Mesendoderm (in vitro differentiated cells): ENCODE measurements around the gene SH3RF1.

ENCODE experiments used
- DNase-seq: peaks from one replicate; pipeline ENCODE4 v3.0.0; 2013
- H2AK5ac ChIP-seq: 2 replicates; pipeline ENCODE4 v1.6.1; 2013; ENCODE audit warnings: low read length, inconsistent platforms
- H2BK120ac ChIP-seq: 2 replicates; pipeline ENCODE4 v1.6.1; 2013; ENCODE audit warnings: low read depth, mild to moderate bottlenecking, low read length, moderate library complexity, mixed read lengths
- H2BK15ac ChIP-seq: replicated peaks from 2 replicates; pipeline ENCODE4 v1.6.1; 2013; ENCODE audit warnings: low read depth, mild to moderate bottlenecking, moderate library complexity
- H2BK5ac ChIP-seq: 2 replicates; pipeline ENCODE4 v1.6.1; 2013; ENCODE audit warnings: low read length, inconsistent platforms
- H3K18ac ChIP-seq: 2 replicates; pipeline ENCODE4 v1.6.1; 2013; ENCODE audit warnings: mild to moderate bottlenecking, low read length, mixed read lengths
- H3K23ac ChIP-seq: one replicate; pipeline ENCODE4 v1.6.1; 2013; ENCODE audit warnings: low read length
- H3K27ac ChIP-seq: 2 replicates; pipeline ENCODE4 v1.5.1; 2013; ENCODE audit warnings: low read depth, mild to moderate bottlenecking, inconsistent platforms, low read length, moderate library complexity
- H3K27me3 ChIP-seq: 2 replicates; pipeline ENCODE4 v1.6.1; 2013; ENCODE audit warnings: low read length, control low read depth, mild to moderate bottlenecking, inconsistent platforms; ENCODE audit not compliant: insufficient read depth, poor library complexity
- H3K36me3 ChIP-seq: 2 replicates; pipeline ENCODE4 v1.6.1; 2013; ENCODE audit warnings: low read length, inconsistent platforms; ENCODE audit not compliant: control insufficient read depth, insufficient read depth
- H3K4ac ChIP-seq: one replicate; pipeline ENCODE4 v1.6.1; 2013; ENCODE audit warnings: low read depth, mild to moderate bottlenecking, low read length, moderate library complexity
- H3K4me1 ChIP-seq: 2 replicates; pipeline ENCODE4 v1.6.1; 2013; ENCODE audit warnings: low read depth, low read length, inconsistent platforms; ENCODE audit not compliant: control insufficient read depth
- H3K4me2 ChIP-seq: 2 replicates; pipeline ENCODE4 v1.6.1; 2013; ENCODE audit warnings: low read length
- H3K4me3 ChIP-seq: 2 replicates; pipeline ENCODE4 v1.5.1; 2013; ENCODE audit warnings: mild to moderate bottlenecking, low read length
- H3K56ac ChIP-seq: one replicate; pipeline ENCODE4 v1.6.1; 2013; ENCODE audit warnings: low read length
- H3K79me1 ChIP-seq: 2 replicates; pipeline ENCODE4 v1.6.1; 2013; ENCODE audit warnings: low read length, inconsistent platforms
- H3K79me2 ChIP-seq: 2 replicates; pipeline ENCODE4 v1.6.1; 2013; ENCODE audit warnings: mild to moderate bottlenecking, low read length; ENCODE audit not compliant: control insufficient read depth, insufficient read depth
- H3K9ac ChIP-seq: 2 replicates; pipeline ENCODE4 v1.6.1; 2013; ENCODE audit warnings: low read length, inconsistent platforms
- H4K5ac ChIP-seq: one replicate; pipeline ENCODE4 v1.6.1; 2013; ENCODE audit warnings: low read length
- H4K8ac ChIP-seq: one replicate; pipeline ENCODE4 v1.6.1; 2013; ENCODE audit warnings: low read depth, mild to moderate bottlenecking, control low read depth, low read length, moderate library complexity
- WGBS: extraction: QIAGEN DNeasy Blood & Tissue Kit; methylation state at CpG from one replicate; pipeline ENCODE4 v1.1.7; 2013; ENCODE audit warnings: low lambda C conversion rate, missing lambda C conversion rate; ENCODE audit not compliant: insufficient coverage; ENCODE audit errors: extremely low coverage; 5-methylcytosine and 5-hydroxymethylcytosine counted together

Gene SH3RF1

GRCh38 chr4:169202145-169202699 is 68.5 kb downstream of the SH3RF1 start:
- Histone ChIP-seq H3K4me2 (no peak overlapping the region), H3K23ac (no peak overlapping the region), H3K27ac (no peak overlapping the region), H2BK15ac (no peak overlapping the region), H3K4me1 (no peaks in the 10 kb centered on the region), H2BK120ac (no peak overlapping the region), H3K9ac (no peak overlapping the region), H2BK5ac (no peak overlapping the region), H3K79me2 (no peaks in the 10 kb centered on the region), H4K5ac (no peak overlapping the region), H3K4me3 (no peak overlapping the region), H3K4ac (no peak overlapping the region), H3K79me1 (peaks cover 6% of the 10 kb centered on the region), H3K18ac (no peak overlapping the region), H3K56ac (no peak overlapping the region), H4K8ac (no peak overlapping the region), H3K27me3 (no peaks in the 10 kb centered on the region), H2AK5ac (no peak overlapping the region), H3K36me3 (no peaks in the 10 kb centered on the region)
- DNase-seq, result no peak
- no CpG with 5 or more reads among the region's 3 CpGs for WGBS

DNA sequence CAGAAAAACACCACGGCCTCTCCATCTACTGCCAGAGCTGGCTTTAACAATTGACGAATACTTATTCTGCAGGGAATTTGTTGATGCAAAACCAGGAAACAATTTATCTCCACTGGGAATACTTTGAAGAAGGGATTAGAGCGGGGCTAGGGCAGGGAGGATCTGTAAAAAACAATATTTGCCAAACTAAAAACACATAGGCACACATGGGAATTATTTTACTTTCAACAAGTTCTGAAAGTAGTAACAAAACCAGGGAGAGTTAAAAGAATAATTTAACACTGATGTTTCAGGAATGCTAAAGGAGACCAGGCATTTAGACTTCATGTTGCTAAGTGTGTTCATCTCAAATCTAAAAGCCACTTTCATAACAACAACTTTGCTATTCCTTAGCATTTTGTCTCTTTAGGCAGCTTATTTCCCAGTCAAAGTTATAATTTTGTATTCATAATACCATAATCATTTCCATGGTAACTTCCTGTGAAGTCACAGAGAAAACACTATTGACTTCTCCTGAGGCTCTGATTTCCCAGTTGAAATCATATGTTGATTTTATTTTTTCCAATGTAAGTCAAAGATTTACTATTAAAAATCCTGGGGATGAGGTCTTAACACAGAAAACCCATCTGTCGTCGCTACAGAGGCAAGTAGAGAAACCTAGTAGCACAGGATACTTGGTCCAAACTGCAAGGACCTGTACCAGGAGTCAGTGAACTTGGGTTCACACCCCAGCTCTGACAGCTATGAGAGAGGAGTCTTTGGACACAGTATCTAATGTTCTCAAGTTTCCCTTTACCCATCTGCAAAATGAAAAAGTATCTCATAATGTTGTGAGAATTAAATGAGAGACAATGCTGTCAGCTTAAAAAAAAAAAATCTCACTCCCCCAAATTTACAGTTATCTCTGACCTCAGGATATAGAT is 69.3 kb downstream of the SH3RF1 start:
- Histone ChIP-seq H3K23ac (no peak overlapping the region), H3K9ac (no peak overlapping the region), H3K4me3 (no peak overlapping the region), H4K8ac (peak overlapping the region; percentile 28), H3K56ac (no peak overlapping the region), H3K4me2 (no peak overlapping the region), H2AK5ac (no peak overlapping the region), H2BK120ac (no peak overlapping the region), H3K4ac (no peak overlapping the region), H3K4me1 (no peaks in the 10 kb centered on the region), H3K27me3 (no peaks in the 10 kb centered on the region), H3K79me1 (peaks cover 2% of the 10 kb centered on the region), H2BK5ac (no peak overlapping the region), H4K5ac (no peak overlapping the region), H3K79me2 (no peaks in the 10 kb centered on the region), H3K36me3 (no peaks in the 10 kb centered on the region), H2BK15ac (no peak overlapping the region), H3K27ac (no peak overlapping the region), H3K18ac (peak overlapping the region; percentile 60)
- WGBS, result no CpG with 5 or more reads among the region's 5 CpGs
- no peak for DNase-seq

GRCh38 chr4:169200361-169201030 is 70.3 kb downstream of the SH3RF1 start:
- H3K23ac ChIP-seq, result no peak overlapping the region
- no peak overlapping the region for H4K5ac ChIP-seq
- H2AK5ac ChIP-seq, result no peak overlapping the region
- no CpG with 5 or more reads among the region's 4 CpGs for WGBS
- no peak overlapping the region for H2BK15ac ChIP-seq
- H3K56ac ChIP-seq, result no peak overlapping the region
- H3K4ac ChIP-seq, result no peak overlapping the region
- H4K8ac ChIP-seq, result no peak overlapping the region
- H2BK5ac ChIP-seq, result no peak overlapping the region
- H2BK120ac ChIP-seq, result no peak overlapping the region
- no peaks in the 10 kb centered on the region for H3K4me1 ChIP-seq
- peaks cover 2% of the 10 kb centered on the region for H3K79me1 ChIP-seq
- H3K4me3 ChIP-seq, result no peak overlapping the region
- no peak overlapping the region for H3K9ac ChIP-seq
- no peak overlapping the region for H3K18ac ChIP-seq
- DNase-seq, result peak; percentile 22
- H3K36me3 ChIP-seq, result no peaks in the 10 kb centered on the region
- no peaks in the 10 kb centered on the region for H3K79me2 ChIP-seq
- H3K4me2 ChIP-seq, result no peak overlapping the region
- no peaks in the 10 kb centered on the region for H3K27me3 ChIP-seq
- no peak overlapping the region for H3K27ac ChIP-seq

DNA sequence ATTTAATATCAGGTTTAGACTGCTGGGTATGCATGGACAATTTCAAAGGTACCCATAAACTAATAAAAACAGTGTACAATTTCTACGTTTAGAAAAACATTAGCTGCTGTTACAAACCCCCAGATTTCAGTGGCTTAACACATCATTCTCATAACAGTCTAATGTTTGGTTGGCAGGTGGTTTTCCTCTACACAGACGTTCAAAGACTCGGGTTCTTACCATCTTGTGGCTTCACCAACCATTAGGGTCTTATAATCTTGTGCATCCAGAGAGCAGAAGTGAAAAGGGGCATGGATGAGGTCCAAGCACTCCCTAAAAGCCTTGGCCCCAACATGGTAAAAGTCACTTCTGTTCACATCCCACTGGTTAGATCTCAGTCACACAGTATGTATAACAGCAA is 71.6 kb downstream of the SH3RF1 start:
- no peak overlapping the region for H4K8ac ChIP-seq
- H3K79me1 ChIP-seq, result peaks cover 4% of the 10 kb centered on the region
- no peak overlapping the region for H3K4ac ChIP-seq
- no peaks in the 10 kb centered on the region for H3K4me1 ChIP-seq
- no peak overlapping the region for H3K27ac ChIP-seq
- no peaks in the 10 kb centered on the region for H3K79me2 ChIP-seq
- H3K27me3 ChIP-seq, result no peaks in the 10 kb centered on the region
- H3K4me2 ChIP-seq, result no peak overlapping the region
- H2BK15ac ChIP-seq, result no peak overlapping the region
- no peak overlapping the region for H2BK5ac ChIP-seq
- H2BK120ac ChIP-seq, result no peak overlapping the region
- no peak overlapping the region for H4K5ac ChIP-seq
- no peak overlapping the region for H3K4me3 ChIP-seq
- DNase-seq, result no peak
- H2AK5ac ChIP-seq, result no peak overlapping the region
- no CpG with 5 or more reads among the region's 3 CpGs for WGBS
- no peak overlapping the region for H3K56ac ChIP-seq
- H3K9ac ChIP-seq, result no peak overlapping the region
- no peak overlapping the region for H3K18ac ChIP-seq
- H3K23ac ChIP-seq, result no peak overlapping the region
- no peaks in the 10 kb centered on the region for H3K36me3 ChIP-seq

DNA sequence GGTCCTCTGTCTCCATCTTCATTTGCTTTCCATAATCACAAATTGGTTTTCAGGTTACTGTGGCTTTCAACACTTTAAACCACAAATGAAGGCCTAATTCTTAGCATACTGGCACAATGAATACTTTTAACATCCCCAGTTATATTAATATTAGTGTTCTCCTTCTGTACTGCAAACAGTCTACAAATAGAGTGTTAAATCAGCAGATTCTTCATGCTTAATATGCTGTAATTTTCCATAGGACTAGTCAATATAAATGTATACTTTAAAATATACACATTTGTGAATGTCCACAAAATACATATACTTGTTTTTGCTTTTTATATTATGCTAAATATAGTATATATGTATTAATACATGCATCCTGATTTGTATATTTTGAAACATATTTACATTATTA is 72.6 kb downstream of the SH3RF1 start:
- Histone ChIP-seq H4K8ac (no peak overlapping the region), H3K23ac (no peak overlapping the region), H3K27ac (no peak overlapping the region), H3K79me1 (peaks cover 6% of the 10 kb centered on the region), H3K4me3 (no peak overlapping the region), H2BK120ac (no peak overlapping the region), H3K4me2 (no peak overlapping the region), H3K27me3 (no peaks in the 10 kb centered on the region), H3K56ac (no peak overlapping the region), H3K18ac (no peak overlapping the region), H4K5ac (no peak overlapping the region), H3K36me3 (no peaks in the 10 kb centered on the region), H2BK15ac (no peak overlapping the region), H3K9ac (no peak overlapping the region), H3K4me1 (no peaks in the 10 kb centered on the region), H2AK5ac (no peak overlapping the region), H2BK5ac (no peak overlapping the region), H3K4ac (no peak overlapping the region), H3K79me2 (no peaks in the 10 kb centered on the region)
- no peak for DNase-seq
